Fibroblast of skin of right biceps (primary cell): ENCODE results near the gene PARD3B.
A peak's percentile ranks its signal among the peaks of the same experiment; 100 is the strongest.

Experiments
- DNase-seq: peaks from one replicate; pipeline ENCODE4 v3.0.0-alpha.2; 2013

The PARD3B gene

DNA sequence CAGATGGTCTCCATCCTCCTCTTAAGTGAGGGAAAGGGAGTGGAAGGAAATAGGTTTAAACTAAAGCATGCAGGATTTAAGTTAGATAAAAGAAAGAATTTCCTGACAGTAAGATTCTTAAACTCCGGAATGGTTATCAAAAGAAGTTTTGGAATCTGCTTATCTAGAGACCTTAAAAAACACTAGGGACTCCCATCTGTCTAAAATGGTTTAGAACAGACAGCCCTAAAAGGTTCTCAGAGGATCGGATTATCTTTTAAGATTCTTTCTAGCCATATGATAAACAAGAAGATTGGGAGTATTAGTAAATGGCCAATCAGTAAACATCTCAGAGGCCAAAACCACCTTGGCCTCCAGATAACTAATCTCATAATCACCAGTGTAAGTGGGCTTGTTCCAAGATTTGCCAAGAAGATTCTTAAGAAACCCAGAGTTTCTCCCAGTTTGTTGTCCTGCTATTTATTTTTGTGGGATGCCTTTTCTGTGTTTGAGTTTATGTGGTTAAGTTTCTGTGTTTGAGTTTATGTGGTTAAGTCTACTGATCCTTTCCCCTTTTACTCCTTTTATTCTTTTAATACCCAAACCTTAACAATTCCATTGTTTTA, 822.2 kb downstream of the PARD3B start:
- no peak for DNase-seq

- DNase-seq, result no peak
These were observed 824.5 kb downstream of the PARD3B start for GRCh38 chr2:205369813-205370212.

- DNase-seq, result no peak
These were observed 825.5 kb downstream of the PARD3B start for GRCh38 chr2:205370726-205371125.

GRCh38 chr2:205372141-205372540, 826.9 kb downstream of the PARD3B start:
- peak; percentile 78 for DNase-seq

GRCh38 chr2:205375461-205376448, 830.5 kb downstream of the PARD3B start:
- no peak for DNase-seq

DNA sequence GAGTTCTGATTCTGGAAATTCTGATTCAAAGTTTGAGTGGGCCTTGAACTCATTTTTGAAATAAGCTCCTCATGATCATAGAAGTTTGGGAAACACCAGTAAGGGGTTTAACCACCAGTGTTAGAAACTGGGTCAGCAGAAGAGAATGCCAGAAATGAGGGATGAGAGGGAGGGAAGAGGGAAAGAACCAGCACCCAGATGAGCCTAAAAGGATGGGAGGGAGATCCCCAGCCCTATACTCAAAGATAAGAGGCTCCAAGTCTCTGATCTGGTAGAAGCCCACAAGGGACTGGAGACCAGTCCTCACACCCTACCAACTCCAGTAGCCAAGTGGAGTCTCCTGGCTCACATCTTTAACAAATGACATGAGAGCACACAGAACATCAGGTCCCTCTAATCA, 832.0 kb downstream of the PARD3B start:
- no peak for DNase-seq

DNA sequence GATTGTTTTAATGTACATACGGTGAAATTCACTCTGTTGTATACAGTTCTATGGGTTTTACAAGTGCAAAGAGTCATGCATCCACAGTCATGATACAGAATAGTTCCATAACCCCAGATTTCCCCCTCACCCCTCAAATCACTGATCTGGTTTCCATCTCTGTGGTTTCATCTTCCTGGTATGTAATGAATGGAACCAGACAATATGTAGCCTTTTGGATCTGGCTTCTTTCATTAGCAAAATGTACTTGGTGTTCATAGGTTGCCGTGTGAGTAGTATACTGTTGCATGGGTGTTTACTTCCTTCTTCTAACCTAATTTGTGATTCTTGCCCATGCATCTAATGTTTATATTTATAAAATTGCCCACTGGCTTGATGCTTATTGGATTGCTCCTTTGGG, 838.3 kb downstream of the PARD3B start:
- no peak for DNase-seq

GRCh38 chr2:205386109-205386508, 840.8 kb downstream of the PARD3B start:
- DNase-seq, result no peak

DNA sequence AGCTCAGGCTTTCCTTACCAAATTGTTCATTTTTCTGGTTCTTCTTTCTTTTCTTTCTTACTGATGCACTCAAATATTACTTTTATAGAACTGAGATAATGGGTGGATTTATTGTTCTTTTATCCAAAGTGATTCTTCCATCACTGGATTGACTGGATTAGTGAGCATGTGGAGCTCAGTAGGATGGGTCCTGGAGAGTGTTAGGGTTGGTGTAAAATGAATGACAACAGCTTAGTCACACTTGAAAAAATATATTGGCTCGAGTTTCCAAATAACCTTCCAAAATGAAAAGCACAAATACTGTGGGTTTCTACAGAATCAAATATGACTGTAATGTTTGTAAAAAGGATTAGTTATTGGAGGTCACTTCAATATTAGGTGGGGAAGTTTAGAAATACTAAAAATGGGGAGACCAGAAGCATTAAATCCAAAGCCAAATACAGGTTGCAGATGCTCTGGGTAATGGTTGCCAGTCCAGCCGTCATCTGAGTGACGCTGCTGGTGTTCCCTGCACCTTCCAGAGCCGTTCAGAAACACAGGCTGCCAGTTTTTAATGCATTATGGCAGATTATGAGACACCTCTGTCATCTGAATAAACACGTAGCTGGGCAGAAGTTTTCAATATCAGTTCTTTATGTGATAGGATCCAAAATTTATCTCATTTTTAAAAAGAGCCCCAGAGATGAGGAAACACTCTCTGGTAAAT, 842.2 kb downstream of the PARD3B start:
- no peak for DNase-seq

DNA sequence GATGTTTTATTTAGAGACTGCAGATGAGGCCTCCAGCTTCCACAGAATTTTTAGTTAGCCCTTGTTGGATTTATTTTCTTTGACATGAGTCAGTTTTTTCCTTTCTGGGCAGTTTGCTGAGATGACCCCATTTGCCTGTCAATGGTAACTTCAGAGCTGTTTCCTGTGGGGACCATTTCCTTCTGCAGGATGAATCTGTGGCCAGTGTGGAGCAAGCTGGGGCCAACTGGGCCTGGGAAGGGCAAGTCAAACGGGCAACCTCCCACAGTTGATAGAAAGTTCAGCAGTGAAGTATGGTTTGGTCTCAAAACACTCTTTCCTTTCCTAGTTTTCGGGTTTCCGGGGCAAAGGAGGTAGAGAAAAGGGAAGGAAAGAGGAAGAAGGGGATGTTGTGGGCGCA, 845.6 kb downstream of the PARD3B start:
- no peak for DNase-seq

GRCh38 chr2:205401511-205401910, 856.2 kb downstream of the PARD3B start:
- DNase-seq, result no peak

GRCh38 chr2:205402011-205402410, 856.7 kb downstream of the PARD3B start:
- no peak for DNase-seq

- peak; percentile 96 for DNase-seq
These were observed 858.1 kb downstream of the PARD3B start for GRCh38 chr2:205403244-205403825.

- peak; percentile 84 for DNase-seq
These were observed 859.9 kb downstream of the PARD3B start for GRCh38 chr2:205405194-205405593.

- DNase-seq, result peak; percentile 94
These were observed 860.5 kb downstream of the PARD3B start for GRCh38 chr2:205405752-205406151.

- peak; percentile 94 for DNase-seq
These were observed 862.7 kb downstream of the PARD3B start for GRCh38 chr2:205407984-205408383.

GRCh38 chr2:205408696-205409095, 863.4 kb downstream of the PARD3B start:
- DNase-seq, result peak; percentile 79

DNA sequence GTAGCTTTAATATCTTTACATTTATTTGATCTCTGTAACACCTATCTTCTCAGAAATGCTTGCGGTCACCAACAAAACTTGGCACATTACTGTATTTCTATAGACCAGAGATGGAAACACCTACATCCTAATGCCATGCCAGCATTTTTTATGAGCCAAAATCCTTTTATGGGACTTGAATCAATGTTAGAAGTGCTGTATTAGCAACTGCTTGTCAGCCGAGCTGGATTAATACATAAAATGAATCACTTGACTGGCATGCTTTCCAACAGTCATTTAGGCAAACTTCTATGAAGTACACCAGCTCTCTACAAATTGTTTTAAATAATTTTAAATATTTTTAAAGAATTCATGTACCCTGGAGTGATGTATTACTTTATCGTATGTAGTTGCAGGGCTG, 864.1 kb downstream of the PARD3B start:
- peak; percentile 55 for DNase-seq

GRCh38 chr2:205411558-205411957, 866.3 kb downstream of the PARD3B start:
- no peak for DNase-seq

DNA sequence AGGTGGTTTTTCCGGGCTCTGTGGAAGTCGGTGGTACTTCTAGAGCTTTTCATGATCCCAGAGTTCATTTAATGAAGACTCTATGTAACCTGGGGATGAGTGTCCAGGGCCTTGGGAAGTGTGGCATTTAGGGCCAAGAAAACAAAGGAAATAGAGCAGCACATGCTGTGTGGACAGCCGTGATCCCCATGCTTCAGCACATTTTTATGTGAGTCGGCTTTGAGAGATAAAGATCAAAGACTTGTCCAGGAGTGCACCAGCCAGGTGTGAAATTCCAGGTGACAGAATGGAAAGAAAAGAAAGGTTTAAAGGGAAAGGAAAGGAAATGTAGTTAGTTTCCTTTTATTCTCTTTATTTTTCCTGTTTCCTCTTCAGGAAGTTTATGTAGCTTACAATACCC, 879.1 kb downstream of the PARD3B start:
- DNase-seq, result no peak

GRCh38 chr2:205425102-205425501, 879.8 kb downstream of the PARD3B start:
- DNase-seq, result no peak

DNA sequence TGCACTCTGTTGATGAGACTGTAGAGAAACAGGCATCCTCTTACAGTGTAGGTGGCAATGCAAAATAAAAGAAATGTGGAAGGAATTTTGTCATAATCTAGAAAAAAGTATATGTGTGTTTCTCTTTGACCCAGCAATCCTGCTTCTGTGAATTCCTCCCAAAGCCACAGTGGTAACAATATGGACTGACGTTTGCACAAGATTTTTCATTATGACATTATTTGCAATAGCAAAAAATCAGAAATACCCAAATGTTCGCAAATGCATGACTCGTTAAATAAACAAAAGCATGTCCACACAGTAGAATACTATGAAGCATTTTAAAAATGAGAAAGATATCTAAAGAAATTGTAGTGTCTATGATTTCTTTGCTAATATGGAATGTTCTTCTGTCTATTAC, 881.8 kb downstream of the PARD3B start:
- peak; percentile 73 for DNase-seq

DNA sequence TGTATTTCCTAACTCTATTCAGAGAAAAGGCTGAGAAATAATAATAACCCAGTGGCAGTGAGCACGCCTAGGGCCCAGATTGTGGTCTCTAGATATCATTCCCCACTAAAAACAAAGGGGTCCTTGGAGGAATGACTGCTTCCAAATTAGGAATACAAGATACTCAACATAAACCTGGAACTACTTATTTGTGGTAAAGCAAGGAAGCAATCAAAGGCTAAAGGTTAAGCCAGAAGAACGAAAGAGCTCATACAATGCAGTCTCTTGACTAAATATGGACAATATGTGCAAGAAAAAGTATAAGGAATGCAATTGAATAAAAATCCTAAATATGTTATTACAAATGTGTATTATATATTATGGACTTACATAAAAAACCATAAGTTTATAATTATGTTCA, 883.5 kb downstream of the PARD3B start:
- DNase-seq, result peak; percentile 30
